ENCODE data around the gene RNF2.

The RNF2 gene

GRCh38 chr1:185094761-185095160, 49.4 kb downstream of the RNF2 start:
- TF ChIP-seq REST (IDR thresholded peaks at IDR 0.05; ENCODE audit: insufficient replicate concordance, low read depth) (no peak), SPI1 (IDR thresholded peaks at IDR 0.05; ENCODE audit: borderline replicate concordance, low read depth) (no peak), GABPA (IDR thresholded peaks at IDR 0.05; ENCODE audit: low read depth) (no peak), CTCF (IDR thresholded peaks at IDR 0.05; ENCODE audit: insufficient read depth, low read length) (no peak), POLR2AphosphoS5 (IDR thresholded peaks at IDR 0.05; ENCODE audit: low read depth) (no peak)
- Histone ChIP-seq H3K4me3 (replicated peaks; ENCODE audit: insufficient read depth, low read length) (no peak overlapping the region), H3K27ac (replicated peaks) (no peak overlapping the region), H3K27me3 (ENCODE audit: insufficient read depth, poor library complexity, severe bottlenecking) (no peaks in the 10 kb centered on the region)
- no peak for DNase-seq (ENCODE audit: low read depth in 1 of 2, low spot score in 1 of 2)

- Histone ChIP-seq H3K4me3 (replicated peaks; ENCODE audit: insufficient read depth, low read length) (no peak overlapping the region), H3K27me3 (ENCODE audit: insufficient read depth, poor library complexity, severe bottlenecking) (no peaks in the 10 kb centered on the region), H3K27ac (replicated peaks) (no peak overlapping the region)
- no peak for TF ChIP-seq CTCF (IDR thresholded peaks at IDR 0.05; ENCODE audit: insufficient read depth, low read length)
- no peak for TF ChIP-seq REST (IDR thresholded peaks at IDR 0.05; ENCODE audit: insufficient replicate concordance, low read depth)
- no peak for TF ChIP-seq GABPA (IDR thresholded peaks at IDR 0.05; ENCODE audit: low read depth)
- TF ChIP-seq POLR2AphosphoS5 (IDR thresholded peaks at IDR 0.05; ENCODE audit: low read depth), result no peak
- no peak for TF ChIP-seq SPI1 (IDR thresholded peaks at IDR 0.05; ENCODE audit: borderline replicate concordance, low read depth)
- DNase-seq (ENCODE audit: low read depth in 1 of 2, low spot score in 1 of 2), result no peak
Measured at GRCh38 chr1:185096531-185096930, 51.2 kb downstream of the RNF2 start.

- no peak for DNase-seq (ENCODE audit: low read depth in 1 of 2, low spot score in 1 of 2)
- no peaks in the 10 kb centered on the region for H3K27me3 ChIP-seq (ENCODE audit: insufficient read depth, poor library complexity, severe bottlenecking)
- TF ChIP-seq GABPA (IDR thresholded peaks at IDR 0.05; ENCODE audit: low read depth) (no peak), REST (IDR thresholded peaks at IDR 0.05; ENCODE audit: insufficient replicate concordance, low read depth) (no peak), SPI1 (IDR thresholded peaks at IDR 0.05; ENCODE audit: borderline replicate concordance, low read depth) (no peak), CTCF (IDR thresholded peaks at IDR 0.05; ENCODE audit: insufficient read depth, low read length) (no peak), POLR2AphosphoS5 (IDR thresholded peaks at IDR 0.05; ENCODE audit: low read depth) (no peak)
- H3K27ac ChIP-seq (replicated peaks), result no peak overlapping the region
- no peak overlapping the region for H3K4me3 ChIP-seq (replicated peaks; ENCODE audit: insufficient read depth, low read length)
Measured at GRCh38 chr1:185104083-185104482, 58.7 kb downstream of the RNF2 start.
